Measurements from ENCODE around the gene FNIP1. TPM values are rescaled to one million over a fixed set of nuclear protein-coding genes. Genes with fewer than 3 reads are reported as not detected.

The FNIP1 gene
- total and polyA plus RNA-seq, 2 experiments from 2014 or later, result 8.2 to 27.9 TPM

- TF ChIP-seq ZNF462 (CRISPR knock-in tag; IDR thresholded peaks at IDR 0.05), result no peak
These were observed 180.9 kb downstream of the FNIP1 start (continued) for GRCh38 chr5:131615957-131616356.

GRCh38 chr5:131613423-131613822 is 183.4 kb downstream of the FNIP1 start:
- no peaks in the 10 kb centered on the region for H3K9me2 ChIP-seq (ENCODE audit: insufficient read depth)
- H3K4me3 Mint-ChIP-seq, result no peak overlapping the region
- TF ChIP-seq ETS1 (IDR thresholded peaks at IDR 0.05), result no peak
- no peak for TF ChIP-seq JUNB (IDR thresholded peaks at IDR 0.05; ENCODE audit: unreplicated experiment)
- TF ChIP-seq EZH2phosphoT487 (IDR thresholded peaks at IDR 0.05; ENCODE audit: unreplicated experiment), result no peak
- TF ChIP-seq CREB1 (CRISPR knock-in tag; IDR thresholded peaks at IDR 0.05; ENCODE audit: low read depth), result no peak
- TF ChIP-seq STAT1 (IDR thresholded peaks at IDR 0.05; ENCODE audit: unreplicated experiment), result no peak
- TF ChIP-seq POLR2AphosphoS5 (IDR thresholded peaks at IDR 0.05; ENCODE audit: low read depth), result no peak
- TF ChIP-seq NANOG (IDR thresholded peaks at IDR 0.05; ENCODE audit: borderline replicate concordance), result no peak
- TF ChIP-seq ZNF462 (CRISPR knock-in tag; IDR thresholded peaks at IDR 0.05), result no peak
- no peak for TF ChIP-seq EZH2 (IDR thresholded peaks at IDR 0.05; ENCODE audit: low read depth, unreplicated experiment)

More at GRCh38 chr5:131613423-131613822, 183.4 kb downstream of the FNIP1 start:
- no peaks in the 10 kb centered on the region for H3K36me3 ChIP-seq (ENCODE audit: insufficient read depth)
- H2AFZ ChIP-seq, result no peak overlapping the region
- no peak overlapping the region for H3K4me3 ChIP-seq
- H4K20me1 ChIP-seq (replicated peaks; ENCODE audit: insufficient read depth), result peaks cover 19% of the 10 kb centered on the region; the same call in 1 of the 2 replicates
- Mint-ChIP-seq H3K27me3 (ENCODE audit: insufficient read depth, low read depth, poor library complexity) (no peaks in the 10 kb centered on the region), H3K27ac (no peak overlapping the region), H3K36me3 (ENCODE audit: low read depth) (no peaks in the 10 kb centered on the region; the same call in 2 of the 3 replicates), H3K4me1 (peaks cover 20% of the 10 kb centered on the region), H3K9me3 (no peaks in the 10 kb centered on the region)
- no peaks in the 10 kb centered on the region for H3F3A ChIP-seq (replicated peaks; ENCODE audit: low read depth)
- peaks cover 30% of the 10 kb centered on the region for H3K4me1 ChIP-seq (ENCODE audit: insufficient read depth)
- ATAC-seq (no peak), DNase-seq (ENCODE audit: low spot score) (no peak)
- H3K27ac ChIP-seq (ENCODE audit: low read depth), result no peak overlapping the region
- no peak overlapping the region for H3K4me2 ChIP-seq
- H3K79me2 ChIP-seq (replicated peaks; ENCODE audit: insufficient read depth), result peaks cover 100% of the 10 kb centered on the region
- H3K27me3 ChIP-seq (ENCODE audit: insufficient read depth), result no peaks in the 10 kb centered on the region

Data from GM23338 (cell line).